CD4-positive, alpha-beta T cell treated with Interleukin-12 subunit alpha and Interleukin-12 subunit beta, for 1 hour (primary cell): Measurements from ENCODE around the gene ACSS3.

ENCODE experiments used
- DNase-seq: peaks from one replicate; pipeline ENCODE4 v3.0.0-alpha.2; 2020

Gene ACSS3

GRCh38 chr12:81231574-81232368 is 153.9 kb downstream of the ACSS3 start:
- no peak for DNase-seq

DNA sequence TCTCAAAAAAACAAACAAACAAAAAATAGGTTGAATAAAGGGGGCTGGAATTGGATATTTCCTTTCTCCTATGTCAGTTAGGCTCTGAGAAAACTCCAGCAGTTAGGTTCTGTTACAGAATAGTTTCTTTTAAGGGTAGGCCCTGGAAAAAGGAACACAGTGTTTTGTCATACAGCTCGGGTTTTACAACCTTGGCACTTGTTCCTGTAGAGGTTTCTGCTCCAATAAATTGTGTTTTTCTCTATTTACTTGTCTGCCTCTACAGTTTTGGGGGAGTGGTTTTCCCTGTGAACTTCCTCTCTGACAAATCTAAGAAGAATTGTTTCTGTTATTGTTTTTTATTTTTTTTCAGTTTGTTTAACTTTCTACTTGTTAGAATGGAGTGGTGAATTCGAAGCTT is 167.6 kb downstream of the ACSS3 start:
- DNase-seq: no peak

DNA sequence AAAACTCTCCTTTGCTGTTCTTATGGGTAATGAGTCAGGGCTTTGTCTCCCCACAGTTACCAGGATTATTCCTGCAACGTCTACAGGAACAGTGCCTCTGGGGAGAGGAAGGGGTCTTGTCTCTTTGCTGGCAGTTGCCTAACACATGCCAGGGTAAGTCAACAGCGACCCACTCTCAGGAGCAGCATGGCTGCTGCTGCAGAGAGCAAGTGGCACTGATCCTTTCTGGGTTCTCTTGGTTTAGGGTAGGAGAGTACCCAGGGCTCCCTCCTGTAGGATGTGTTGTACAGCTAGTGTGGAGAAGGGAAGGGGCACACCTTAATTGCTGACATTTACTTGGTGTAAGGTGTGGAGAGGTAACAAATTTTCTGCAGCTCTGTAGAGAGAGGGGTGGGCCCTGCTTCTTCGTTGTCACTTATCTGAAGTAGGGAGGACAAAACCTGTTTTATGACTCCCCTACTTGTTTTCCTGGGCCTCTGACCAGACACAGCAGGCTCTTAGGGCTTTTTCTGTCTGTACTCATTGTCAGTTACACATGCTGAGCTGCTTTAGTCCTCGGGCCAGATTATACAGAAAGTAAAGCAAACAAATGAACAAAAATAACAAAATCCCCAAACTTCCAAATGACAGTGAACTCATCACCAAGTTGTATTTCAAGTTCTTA is 168.2 kb downstream of the ACSS3 start:
- no peak for DNase-seq

GRCh38 chr12:81249976-81250375 is 172.1 kb downstream of the ACSS3 start:
- no peak for DNase-seq

GRCh38 chr12:81252228-81252627 is 174.3 kb downstream of the ACSS3 start:
- DNase-seq: no peak

- DNase-seq: no peak
These were observed 175.5 kb downstream of the ACSS3 start for GRCh38 chr12:81253360-81253759.

DNA sequence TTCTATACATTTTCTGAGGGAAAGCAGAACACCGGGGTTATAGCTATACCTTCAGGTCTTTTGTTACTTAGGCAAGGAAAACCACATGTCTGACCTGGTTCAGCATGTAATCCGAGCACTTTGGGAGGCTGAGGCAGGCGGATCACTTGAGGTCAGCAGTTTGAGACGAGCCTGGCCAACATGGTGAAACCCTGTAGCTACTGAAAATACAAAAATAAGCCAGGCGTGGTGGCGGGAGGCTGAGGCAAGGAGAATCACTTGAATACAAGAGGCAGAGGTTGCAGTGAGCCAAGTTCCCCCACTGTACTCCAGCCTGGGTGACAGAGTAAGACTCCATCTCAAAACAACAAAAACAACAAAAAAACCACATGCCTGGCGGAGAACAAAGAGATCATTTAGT is 177.6 kb downstream of the ACSS3 start:
- DNase-seq: no peak

DNA sequence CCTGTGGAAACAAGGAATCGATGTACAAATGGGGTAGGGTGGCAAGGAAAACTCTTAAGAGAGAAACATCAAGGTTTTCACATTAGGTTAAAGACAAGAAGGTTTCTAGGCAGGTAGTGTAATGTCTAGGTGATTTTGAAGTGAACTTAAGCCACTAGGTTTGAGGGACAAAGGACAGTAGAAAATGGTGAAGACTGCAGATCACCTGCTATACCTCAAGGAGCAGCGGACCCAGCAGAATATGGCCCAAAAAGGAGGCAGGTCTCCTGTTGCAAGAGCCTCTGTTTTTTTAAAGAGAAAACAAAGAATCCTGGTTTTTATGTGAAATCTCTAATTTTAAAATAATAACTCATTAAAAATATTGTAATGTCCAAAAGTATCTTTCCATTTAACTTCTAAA is 178.1 kb downstream of the ACSS3 start:
- no peak for DNase-seq

GRCh38 chr12:81257947-81258551 is 180.2 kb downstream of the ACSS3 start:
- no peak for DNase-seq

GRCh38 chr12:81259360-81259759 is 181.5 kb downstream of the ACSS3 start:
- DNase-seq: no peak

GRCh38 chr12:81261508-81262207 is 183.8 kb downstream of the ACSS3 start:
- no peak for DNase-seq

GRCh38 chr12:81263072-81263471 is 185.2 kb downstream of the ACSS3 start:
- DNase-seq: no peak

GRCh38 chr12:81270385-81270784 is 192.5 kb downstream of the ACSS3 start:
- DNase-seq: no peak

- DNase-seq: no peak
These were observed 197.0 kb downstream of the ACSS3 start for GRCh38 chr12:81274637-81275529.

GRCh38 chr12:81284137-81284536 is 206.3 kb downstream of the ACSS3 start:
- DNase-seq: no peak

DNA sequence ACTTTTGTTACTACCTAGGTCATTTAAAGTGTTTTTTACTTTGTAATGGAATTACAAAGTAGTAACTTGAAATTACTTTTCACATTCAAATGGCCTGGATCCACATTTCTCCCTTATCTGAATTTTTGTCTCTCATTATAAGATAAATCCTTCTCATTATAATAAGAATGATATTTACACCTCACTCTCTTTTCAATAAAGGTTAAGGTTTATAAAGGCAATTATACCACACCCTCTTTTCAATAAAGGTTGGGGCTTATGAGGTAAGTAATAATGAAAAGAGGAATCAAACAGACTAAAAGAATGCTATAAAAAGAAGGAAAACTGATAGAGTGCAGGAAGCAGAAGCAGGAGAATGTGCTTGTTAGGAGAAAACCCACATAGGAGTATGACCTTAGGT is 210.8 kb downstream of the ACSS3 start:
- no peak for DNase-seq

- no peak for DNase-seq
These were observed 216.7 kb downstream of the ACSS3 start for GRCh38 chr12:81294325-81295190.

DNA sequence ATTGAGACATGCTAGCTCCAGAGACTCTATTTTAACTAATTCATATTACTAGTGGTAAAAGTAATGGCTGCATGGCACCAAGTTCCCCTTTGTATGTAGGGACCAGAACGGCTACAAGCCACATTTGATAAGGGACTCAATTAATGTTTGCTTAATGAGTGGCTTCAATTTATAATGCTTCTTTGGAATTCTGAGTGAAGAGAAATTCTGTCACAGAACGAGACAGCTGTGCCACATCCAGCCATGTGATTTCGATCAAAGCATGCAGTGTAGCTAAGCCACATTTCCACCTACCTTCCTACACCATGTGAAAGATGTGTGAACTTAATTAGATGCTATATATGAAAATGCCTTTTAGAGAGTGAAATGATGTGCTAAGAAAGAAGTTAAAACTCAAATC is 217.4 kb downstream of the ACSS3 start:
- DNase-seq: no peak

DNA sequence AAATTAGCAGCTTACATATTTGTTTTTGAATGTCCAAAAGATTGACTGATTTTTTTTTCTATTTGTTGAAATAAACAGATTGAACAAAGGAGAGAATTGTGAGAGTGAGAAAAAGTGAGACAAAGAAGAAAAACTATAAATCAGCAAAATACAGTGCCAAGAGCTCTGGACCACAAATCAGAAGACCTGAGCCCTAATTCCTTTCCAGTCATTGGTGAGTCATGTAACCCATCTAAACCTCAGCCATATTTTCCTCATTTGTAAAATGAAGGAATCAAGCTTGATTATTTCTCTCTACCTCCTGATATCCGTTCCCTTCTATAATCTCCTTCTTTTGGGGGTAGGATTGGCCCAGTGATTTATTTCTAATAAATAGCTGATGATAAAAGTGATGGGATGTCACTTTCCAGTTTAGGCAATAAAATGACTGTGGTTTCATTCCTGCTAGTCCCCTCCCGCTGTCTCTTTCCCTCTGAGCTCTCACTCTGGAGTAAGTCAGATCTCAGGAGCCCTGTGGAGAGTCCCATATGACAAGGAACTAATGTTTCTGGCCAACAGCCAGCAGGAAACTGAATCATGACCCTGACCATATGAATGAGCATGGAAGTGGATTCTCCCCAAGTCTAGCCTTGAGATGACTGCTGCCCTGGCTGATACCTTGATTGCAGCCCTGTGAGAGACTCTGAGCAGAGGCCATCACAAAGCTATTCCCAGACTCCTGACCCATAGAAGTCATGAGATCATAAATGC is 218.9 kb downstream of the ACSS3 start:
- no peak for DNase-seq

DNA sequence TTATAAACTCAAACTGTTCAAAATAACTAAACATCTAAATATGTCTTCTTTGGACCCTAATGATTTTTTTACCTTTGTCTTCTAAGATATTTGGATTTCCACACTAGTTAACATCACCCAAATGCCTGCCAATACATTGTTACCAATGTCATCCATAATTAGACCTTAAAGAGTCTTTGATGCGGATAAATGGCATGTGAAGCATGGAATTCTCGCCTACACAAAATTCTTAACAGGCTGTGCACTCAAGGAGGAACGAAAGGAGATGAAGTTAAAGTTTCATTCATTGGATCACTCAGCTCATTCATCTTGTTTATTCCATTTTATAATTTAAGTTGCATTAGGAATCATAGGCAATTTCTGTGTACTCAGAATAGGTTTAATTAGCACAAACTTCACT is 219.7 kb downstream of the ACSS3 start:
- no peak for DNase-seq

DNA sequence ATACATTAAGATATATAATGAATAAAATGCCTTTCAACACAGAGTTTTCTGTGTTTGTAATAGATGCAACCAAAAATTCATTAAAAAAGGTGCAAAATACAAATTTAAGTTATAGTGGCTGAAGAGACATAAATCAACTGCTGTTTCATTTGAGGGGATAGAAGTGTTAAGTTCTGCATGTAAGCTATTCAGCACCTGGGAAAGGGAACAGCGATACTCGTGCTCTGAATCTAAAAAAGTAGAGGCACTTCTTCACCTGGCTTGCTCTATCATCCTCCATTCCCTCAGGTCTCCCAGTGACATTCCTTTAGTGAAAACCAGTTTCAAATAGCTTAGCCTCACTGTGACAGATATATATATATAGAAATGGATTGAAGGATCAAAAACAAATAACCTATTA is 222.6 kb downstream of the ACSS3 start:
- DNase-seq: no peak
